HG02610 (cell line): Measurements from ENCODE around the gene POM121L12.

Experiments
- ATAC-seq: cut with Tn5 transposase; IDR thresholded peaks from one replicate; pipeline ENCODE4 v1.9.1; 2021; ENCODE audit warnings: mild to moderate bottlenecking, moderate library complexity; ENCODE audit not compliant: unreplicated experiment

The POM121L12 gene

GRCh38 chr7:53035499-53036412 lies at the start of gene POM121L12:
Gene POM121L12 (plus strand): TSS chr7:53035633. CDS start chr7:53035672, 39 bp downstream.
- no peak for ATAC-seq

GRCh38 chr7:52992001-52992400 lies 43.4 kb upstream of the POM121L12 start:
- ATAC-seq = no peak

- ATAC-seq = no peak
Measured at GRCh38 chr7:52992479-52993162, 42.8 kb upstream of the POM121L12 start.

GRCh38 chr7:52995676-52996075 lies 39.8 kb upstream of the POM121L12 start:
- no peak for ATAC-seq

- no peak for ATAC-seq
Measured at GRCh38 chr7:53001221-53001620, 34.2 kb upstream of the POM121L12 start.

GRCh38 chr7:53002389-53002788 lies 33.0 kb upstream of the POM121L12 start:
- no peak for ATAC-seq

GRCh38 chr7:53003653-53004445 lies 31.6 kb upstream of the POM121L12 start:
- ATAC-seq = no peak

- ATAC-seq = no peak
Measured at GRCh38 chr7:53013925-53014324, 21.5 kb upstream of the POM121L12 start.

GRCh38 chr7:53015463-53015862 lies 20.0 kb upstream of the POM121L12 start:
- no peak for ATAC-seq

- ATAC-seq = no peak
Measured at GRCh38 chr7:53022893-53023292, 12.5 kb upstream of the POM121L12 start.

- ATAC-seq = no peak
Measured at GRCh38 chr7:53048638-53049037, 13.2 kb downstream of the POM121L12 start.

- ATAC-seq = no peak
Measured at GRCh38 chr7:53050433-53050832, 15.0 kb downstream of the POM121L12 start.

- no peak for ATAC-seq
Measured at GRCh38 chr7:53059591-53059990, 24.2 kb downstream of the POM121L12 start.

- ATAC-seq = no peak
Measured at GRCh38 chr7:53060066-53060465, 24.6 kb downstream of the POM121L12 start.

- ATAC-seq = no peak
Measured at GRCh38 chr7:53062796-53063195, 27.4 kb downstream of the POM121L12 start.

GRCh38 chr7:53068673-53069072 lies 33.2 kb downstream of the POM121L12 start:
- no peak for ATAC-seq

GRCh38 chr7:53070883-53071282 lies 35.5 kb downstream of the POM121L12 start:
- no peak for ATAC-seq
